Liver (tissue), 3 donors: Measurements from ENCODE around the gene SLC6A12.

Experiments used
- ATF3 ChIP-seq: IDR thresholded peaks from 2 replicates; pipeline ENCODE4 v1.6.1; 2016; ENCODE audit warnings: antibody characterized with exemption
- CTCF ChIP-seq: fragments of 150-350 bp; IDR thresholded peaks from 2 replicates; pipeline ENCODE4 v1.5.1; 2017; ENCODE audit warnings: improper control_type of control experiment, low read depth, low read length; ENCODE audit not compliant: missing input control
- EGR1 ChIP-seq, 2 donors: IDR thresholded peaks; 2 replicates each; pipeline ENCODE4 v1.6.1; 2016 to 2018; ENCODE audit warnings: antibody characterized with exemption in 2 of 2, low read depth in 2 of 2
- FOXA1 ChIP-seq: IDR thresholded peaks from 2 replicates; pipeline ENCODE4 v1.6.1; 2016; ENCODE audit warnings: antibody characterized with exemption
- GABPA ChIP-seq, 2 donors: IDR thresholded peaks in 1 of 2; conservative IDR thresholded peaks in 1 of 2; 2 replicates each; pipeline ENCODE4 v1.6.1; 2016; ENCODE audit warnings: antibody characterized with exemption in 2 of 2, mild to moderate bottlenecking in 1 of 2, moderate library complexity in 1 of 2
- JUND ChIP-seq, 2 donors: IDR thresholded peaks; 2 replicates each; pipeline ENCODE4 v1.6.1; 2016; ENCODE audit warnings: antibody characterized with exemption in 2 of 2
- MAX ChIP-seq: IDR thresholded peaks from 2 replicates; pipeline ENCODE4 v1.6.1; 2016; ENCODE audit warnings: antibody characterized with exemption
- RAD21 ChIP-seq, 2 donors: IDR thresholded peaks; 2 replicates each; pipeline ENCODE4 v1.6.1; 2016; ENCODE audit warnings: antibody characterized with exemption in 2 of 2, mild to moderate bottlenecking in 2 of 2
- REST ChIP-seq: IDR thresholded peaks from 2 replicates; pipeline ENCODE4 v1.6.1; 2016; ENCODE audit warnings: antibody characterized with exemption, mild to moderate bottlenecking
- RXRA ChIP-seq, 2 donors: IDR thresholded peaks; 2 replicates each; pipeline ENCODE4 v1.6.1; 2017 to 2018; ENCODE audit warnings: antibody characterized with exemption in 2 of 2, mild to moderate bottlenecking in 1 of 2
- SP1 ChIP-seq: IDR thresholded peaks from 2 replicates; pipeline ENCODE4 v1.6.1; 2018; ENCODE audit warnings: antibody characterized with exemption, mild to moderate bottlenecking
- YY1 ChIP-seq: IDR thresholded peaks from 2 replicates; pipeline ENCODE4 v1.6.1; 2016; ENCODE audit warnings: antibody characterized with exemption, mild to moderate bottlenecking
- ZBTB33 ChIP-seq: IDR thresholded peaks from 2 replicates; pipeline ENCODE4 v1.6.1; 2016; ENCODE audit warnings: antibody characterized with exemption
- donor health status: healthy.
- donor health status: healthy.

GRCh38 chr12:171276-171675, 42.7 kb downstream of the SLC6A12 start:
- TF ChIP-seq CTCF (no peak), RAD21 (IDR thresholded peaks at IDR 0.05) (no peak), GABPA (IDR thresholded peaks at IDR 0.05 in 1 of 2, conservative IDR thresholded peaks at IDR 0.05 in 1 of 2) (no peak), REST (no peak), MAX (no peak), ATF3 (no peak), JUND (IDR thresholded peaks at IDR 0.05) (no peak), SP1 (no peak), EGR1 (IDR thresholded peaks at IDR 0.05; ENCODE audit: low read depth in 2 of 2) (no peak), RXRA (IDR thresholded peaks at IDR 0.05) (no peak), YY1 (no peak), ZBTB33 (no peak), FOXA1 (no peak)
